DLD1 (cell line): ENCODE results near the gene P2RX6.
"Not testable (repeated sequence)": the region's sequence is repeated elsewhere in the genome, so short reads cannot be mapped to it uniquely, and the experiment has no call there.

Experiments
- in situ Hi-C: cut with HindIII; loops from 2 replicates; pipeline ENCODE4 v1.10.0; 2017; ENCODE audit warnings: low sequenced_read_pairs

The P2RX6 gene

GRCh38 chr22:21051145-21051830, 36.3 kb downstream of the P2RX6 start:
- in situ Hi-C loops: no loop called here

DNA sequence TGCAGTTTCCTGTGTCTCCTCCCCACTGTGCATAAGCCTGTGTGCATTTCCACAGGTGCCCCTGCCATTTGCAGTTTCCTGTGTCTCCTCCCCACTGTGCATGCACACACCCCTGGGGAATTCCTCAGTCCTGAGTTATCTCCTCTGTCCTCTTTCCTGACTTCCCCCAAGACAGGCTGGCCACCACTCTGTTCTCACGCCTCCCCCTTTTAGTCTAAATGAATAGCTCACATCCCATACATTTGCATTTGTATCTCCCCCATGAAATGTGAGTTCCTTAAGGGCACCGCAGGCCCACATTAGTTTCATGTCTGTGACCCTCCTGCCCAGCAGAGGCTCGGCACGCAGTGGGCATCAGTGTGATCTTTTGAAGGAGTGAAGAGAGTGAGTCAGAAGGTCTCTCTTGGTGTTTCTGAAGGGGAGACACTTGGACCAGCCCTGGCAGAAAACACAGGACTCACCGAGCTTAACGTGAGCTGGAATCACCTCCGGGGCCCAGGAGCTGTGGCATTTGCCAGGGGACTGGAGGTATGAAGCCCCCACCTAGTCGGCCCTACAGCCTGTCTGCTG, 37.0 kb downstream of the P2RX6 start:
- in situ Hi-C loops: no loop called here

DNA sequence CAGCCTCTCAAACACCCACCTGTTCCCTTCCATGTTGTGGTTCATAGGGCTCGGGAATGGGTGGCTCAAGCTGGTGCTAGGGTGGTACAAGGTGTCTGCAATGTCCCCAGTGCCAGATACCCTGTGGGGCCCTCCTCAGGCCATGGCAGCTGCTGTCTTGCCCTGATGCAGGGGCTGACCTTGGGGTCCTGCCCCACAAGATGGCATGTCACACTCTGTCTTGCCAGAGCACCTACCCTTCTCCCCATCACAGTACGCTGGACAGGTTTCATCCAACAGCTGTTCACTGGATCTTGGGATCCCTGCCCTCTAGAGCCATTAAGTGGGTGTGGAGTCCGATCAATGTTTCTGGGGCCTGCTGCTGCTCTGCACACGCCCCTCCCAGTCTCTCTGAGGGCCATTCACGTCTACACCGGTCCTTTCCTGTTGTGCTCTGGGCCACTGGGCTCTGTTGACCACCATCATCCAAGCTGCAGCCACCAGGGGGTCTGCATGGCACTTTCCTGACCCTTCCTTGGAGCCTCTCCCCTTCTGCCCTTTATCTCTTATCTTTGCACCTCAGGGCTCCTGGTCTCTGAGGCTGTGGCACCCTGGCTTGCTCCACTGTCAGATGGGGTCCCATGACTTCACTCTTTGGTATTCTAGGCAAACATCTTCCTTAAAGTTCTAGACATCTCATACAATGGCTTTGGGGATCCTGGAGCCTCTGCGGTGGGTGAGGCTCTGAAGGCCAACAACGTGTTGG, 37.9 kb downstream of the P2RX6 start:
- in situ Hi-C loops: no loop called here

DNA sequence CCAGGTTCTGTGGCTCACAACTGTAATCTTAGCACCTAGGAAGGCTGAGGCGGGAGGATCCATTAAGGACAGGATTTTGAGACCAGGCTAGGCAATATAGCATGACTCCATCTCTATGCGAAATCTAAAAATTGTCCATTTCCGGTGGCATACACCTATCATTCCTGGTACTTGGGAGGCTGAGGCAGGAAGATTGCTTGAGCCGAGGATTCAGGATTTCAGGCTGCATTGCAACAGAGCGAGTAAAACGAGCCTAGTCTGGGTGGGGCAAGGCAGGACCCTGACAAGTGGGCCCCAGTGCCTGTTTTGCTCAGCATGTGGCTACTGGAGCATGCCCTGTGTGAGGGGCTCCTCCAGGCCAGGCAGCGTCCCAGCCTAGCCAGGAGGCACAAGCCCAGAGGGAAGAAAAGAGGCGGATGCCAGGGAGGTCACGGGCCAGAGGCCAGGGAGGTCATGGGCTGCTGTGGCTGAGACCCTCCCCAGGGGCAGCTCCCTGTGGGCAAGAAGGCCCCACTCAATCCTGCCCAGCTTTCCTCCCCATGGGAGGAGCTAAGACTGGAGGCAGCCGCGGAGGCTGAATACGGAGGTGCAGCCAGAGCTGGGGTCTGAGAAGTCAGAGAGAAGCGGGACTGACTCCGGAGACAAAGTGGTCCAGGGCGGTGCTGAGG, 39.2 kb downstream of the P2RX6 start:
- in situ Hi-C loops: no loop called here

- in situ Hi-C loops: no loop called here
Measured at GRCh38 chr22:21054714-21055563, 40.0 kb downstream of the P2RX6 start.

DNA sequence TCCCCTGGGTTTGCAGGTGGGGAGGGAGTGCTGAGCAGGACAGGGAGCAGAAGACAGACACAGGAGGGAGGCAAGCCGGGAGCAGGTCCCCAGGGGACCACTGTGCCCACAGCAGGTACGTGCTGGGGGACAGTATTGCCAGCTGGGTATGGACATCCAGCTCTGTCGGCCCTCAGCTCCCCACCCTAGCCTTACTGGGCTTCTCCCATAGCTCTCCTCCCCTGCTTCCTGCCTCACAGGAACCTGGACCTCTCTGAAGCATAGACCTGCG, 40.5 kb downstream of the P2RX6 start:
- in situ Hi-C loops: no loop called here

- in situ Hi-C loops: no loop called here
Measured at GRCh38 chr22:21055880-21056319, 40.9 kb downstream of the P2RX6 start.

GRCh38 chr22:21060363-21060762, 45.4 kb downstream of the P2RX6 start:
- in situ Hi-C loops: not testable (repeated sequence)

GRCh38 chr22:21061660-21062321, 46.8 kb downstream of the P2RX6 start:
- in situ Hi-C loops: not testable (repeated sequence)

DNA sequence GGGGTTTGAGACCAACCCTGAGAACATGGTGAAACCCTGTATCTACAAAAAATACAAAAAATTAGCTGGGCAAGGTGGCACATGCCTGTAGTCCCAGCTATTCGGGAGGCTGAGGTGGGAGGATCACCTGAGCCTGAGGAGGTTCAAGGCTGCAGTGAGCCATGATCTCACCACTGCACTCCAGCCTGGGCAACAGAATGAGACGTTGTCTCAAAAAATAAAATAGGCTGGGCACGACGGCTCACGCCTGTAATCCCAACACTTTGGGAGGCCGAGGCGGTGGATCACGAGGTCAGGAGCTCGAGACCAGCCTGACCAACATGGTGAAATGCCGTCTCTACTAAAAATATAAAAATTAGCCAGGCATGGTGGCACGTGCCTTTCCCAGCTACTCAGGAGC, 49.5 kb downstream of the P2RX6 start:
- in situ Hi-C loops: not testable (repeated sequence)

GRCh38 chr22:21064917-21065864, 50.2 kb downstream of the P2RX6 start:
- in situ Hi-C loops: no loop called here

GRCh38 chr22:21067075-21067900, 52.3 kb downstream of the P2RX6 start:
- in situ Hi-C loops: no loop called here

- in situ Hi-C loops: no loop called here
Measured at GRCh38 chr22:21067901-21068680, 53.1 kb downstream of the P2RX6 start.

DNA sequence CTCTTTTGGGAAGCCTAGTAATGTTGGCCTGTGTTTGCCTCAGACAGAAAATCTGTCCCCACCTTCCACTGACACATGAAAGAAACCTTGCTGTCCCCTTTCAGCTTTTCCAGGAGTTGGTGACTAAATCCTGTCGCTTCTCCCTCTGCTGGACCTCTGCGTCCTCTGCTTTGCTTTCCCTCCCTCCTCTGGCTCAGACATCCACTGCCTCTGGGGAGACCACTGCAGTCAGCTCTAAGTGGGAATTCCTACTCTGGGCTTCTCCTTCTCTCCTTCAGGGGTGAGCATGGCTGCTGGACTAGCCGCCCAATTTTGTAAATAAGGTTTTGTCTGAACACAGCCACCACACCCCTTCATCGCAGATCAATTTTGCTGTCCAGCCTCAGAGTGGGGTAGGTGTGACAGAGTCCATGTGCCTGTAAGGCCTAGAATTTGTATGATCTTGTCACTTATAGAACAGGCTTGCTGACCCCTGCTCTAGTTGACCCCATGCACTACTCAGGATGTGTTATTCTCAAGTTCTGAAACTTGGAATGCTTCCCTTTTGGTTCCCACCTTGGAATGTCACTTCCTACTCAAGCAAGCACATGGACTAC, 53.8 kb downstream of the P2RX6 start:
- in situ Hi-C loops: no loop called here

DNA sequence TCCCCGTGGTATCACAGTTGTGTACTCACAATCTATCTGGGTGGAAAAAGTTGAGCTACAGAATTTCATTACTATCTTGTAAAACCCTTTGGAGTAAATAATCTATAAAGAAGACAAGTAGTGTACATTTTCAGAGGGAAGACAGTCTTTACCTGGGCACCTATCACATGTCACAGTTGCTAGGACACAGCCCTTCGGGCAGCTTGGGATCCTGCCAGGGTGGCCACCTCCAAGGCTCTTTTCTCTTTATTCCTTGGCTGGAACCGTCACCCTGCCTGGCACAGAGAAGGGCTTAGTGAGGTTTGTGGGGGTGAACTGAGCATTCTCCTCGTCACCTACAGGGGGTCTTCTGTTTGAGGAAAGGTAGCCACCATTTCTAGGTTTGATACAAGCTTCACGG, 54.4 kb downstream of the P2RX6 start:
- in situ Hi-C loops: no loop called here

DNA sequence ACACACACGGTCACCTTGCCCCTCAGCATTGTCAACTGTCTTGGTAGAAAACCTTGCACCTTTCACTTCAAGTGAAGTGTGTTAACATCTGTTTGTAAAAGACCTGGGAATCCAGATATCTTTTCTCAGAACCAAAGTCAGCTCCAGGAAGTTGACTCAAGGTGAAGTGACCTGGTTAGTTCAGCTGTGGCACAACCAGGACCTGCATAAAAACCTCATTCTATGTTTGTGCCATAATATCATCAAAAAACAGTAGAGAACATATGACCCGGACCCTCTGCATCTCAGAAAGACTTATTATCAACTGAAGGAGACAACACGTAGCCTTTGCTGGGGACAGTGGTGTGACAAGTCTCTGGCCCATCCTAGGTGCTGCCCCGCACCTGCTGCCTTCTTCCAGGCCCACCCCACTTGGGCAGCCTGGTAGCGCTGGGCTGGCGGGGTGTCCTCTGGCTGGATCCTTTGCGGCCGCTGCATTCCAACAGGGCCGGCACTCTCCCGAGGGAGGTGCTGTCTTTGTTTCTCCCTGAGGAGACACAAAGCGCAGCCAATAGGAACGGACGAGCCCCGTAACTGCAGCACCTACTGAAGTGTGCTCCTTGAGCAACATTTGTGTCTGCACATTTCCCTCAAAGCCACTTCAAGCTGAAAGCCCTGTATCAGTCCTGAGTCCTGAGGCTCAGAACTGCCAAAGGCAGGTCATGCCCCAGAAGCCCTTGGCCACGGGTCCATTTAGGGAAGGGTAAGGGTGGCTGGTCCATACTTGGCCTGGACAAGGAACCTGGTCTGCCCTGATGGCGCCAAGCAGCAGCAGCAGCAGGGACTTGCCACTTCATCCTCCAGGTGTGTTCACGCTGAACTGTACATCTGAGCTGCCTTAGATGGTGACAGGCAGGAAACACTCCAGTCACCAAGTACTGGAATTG, 56.0 kb downstream of the P2RX6 start:
- in situ Hi-C loops: no loop called here
